D721Med (cell line): Measurements from ENCODE around the gene KNDC1.
"Not testable (repeated sequence)": the region's sequence is repeated elsewhere in the genome, so short reads cannot be mapped to it uniquely, and the experiment has no call there.

ENCODE experiments used
- DNase-seq: peaks from one replicate; pipeline ENCODE4 v3.0.0; 2011; ENCODE audit warnings: low spot score; ENCODE audit not compliant: insufficient read length
- FAIRE-seq: peaks from 2 replicates; lab custom pipeline; 2011; peaks lifted over from hg19 to GRCh38; lab: Jason Lieb, UNC
- TF ChIP-seq, protein P1 (sequence below): IDR thresholded peaks from 2 replicates; pipeline ENCODE4 v1.5.1; 2012; ENCODE audit warnings: mild to moderate bottlenecking, control low read depth; ENCODE audit not compliant: insufficient read depth; ENCODE audit errors: missing control alignments

KNDC1 gene

DNA sequence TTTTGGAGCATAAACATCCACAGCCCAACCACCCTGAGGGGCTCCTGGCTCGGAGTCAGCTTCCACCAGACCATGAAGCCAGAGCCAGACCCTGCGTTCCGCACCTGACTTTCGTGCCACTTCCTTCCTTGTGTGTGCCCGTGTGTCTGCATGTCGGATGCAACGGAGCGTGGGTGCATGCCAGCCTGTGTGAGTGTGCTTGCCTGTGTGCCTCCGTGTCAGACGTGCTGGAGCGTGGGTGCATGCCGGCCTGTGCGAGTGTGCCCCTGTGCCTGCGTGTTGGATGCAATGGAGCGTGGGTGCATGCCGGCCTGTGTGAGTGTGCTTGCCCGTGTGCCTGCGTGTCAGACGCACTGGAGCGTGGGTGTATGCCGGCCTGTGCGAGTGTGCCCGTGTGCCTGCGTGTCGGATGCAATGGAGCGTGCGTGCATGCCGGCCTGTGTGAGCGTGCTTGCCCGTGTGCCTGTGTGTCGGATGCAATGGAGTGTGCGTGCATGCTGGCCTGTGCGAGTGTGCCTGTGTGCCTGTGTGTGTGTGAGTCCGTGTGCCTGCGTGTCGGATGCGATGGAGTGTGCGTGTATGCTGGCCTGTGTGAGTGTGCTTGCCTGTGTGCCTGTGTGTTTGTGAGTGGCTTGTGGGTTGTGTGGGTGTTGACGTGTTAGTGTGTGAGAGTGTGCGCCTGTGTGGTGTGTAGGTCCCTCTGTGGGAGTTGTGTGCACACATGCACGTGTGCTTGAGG is 28.1 kb upstream of the KNDC1 start:
- TF ChIP-seq, protein P1, sequence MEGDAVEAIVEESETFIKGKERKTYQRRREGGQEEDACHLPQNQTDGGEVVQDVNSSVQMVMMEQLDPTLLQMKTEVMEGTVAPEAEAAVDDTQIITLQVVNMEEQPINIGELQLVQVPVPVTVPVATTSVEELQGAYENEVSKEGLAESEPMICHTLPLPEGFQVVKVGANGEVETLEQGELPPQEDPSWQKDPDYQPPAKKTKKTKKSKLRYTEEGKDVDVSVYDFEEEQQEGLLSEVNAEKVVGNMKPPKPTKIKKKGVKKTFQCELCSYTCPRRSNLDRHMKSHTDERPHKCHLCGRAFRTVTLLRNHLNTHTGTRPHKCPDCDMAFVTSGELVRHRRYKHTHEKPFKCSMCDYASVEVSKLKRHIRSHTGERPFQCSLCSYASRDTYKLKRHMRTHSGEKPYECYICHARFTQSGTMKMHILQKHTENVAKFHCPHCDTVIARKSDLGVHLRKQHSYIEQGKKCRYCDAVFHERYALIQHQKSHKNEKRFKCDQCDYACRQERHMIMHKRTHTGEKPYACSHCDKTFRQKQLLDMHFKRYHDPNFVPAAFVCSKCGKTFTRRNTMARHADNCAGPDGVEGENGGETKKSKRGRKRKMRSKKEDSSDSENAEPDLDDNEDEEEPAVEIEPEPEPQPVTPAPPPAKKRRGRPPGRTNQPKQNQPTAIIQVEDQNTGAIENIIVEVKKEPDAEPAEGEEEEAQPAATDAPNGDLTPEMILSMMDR = no peak
- no peak for FAIRE-seq

DNA sequence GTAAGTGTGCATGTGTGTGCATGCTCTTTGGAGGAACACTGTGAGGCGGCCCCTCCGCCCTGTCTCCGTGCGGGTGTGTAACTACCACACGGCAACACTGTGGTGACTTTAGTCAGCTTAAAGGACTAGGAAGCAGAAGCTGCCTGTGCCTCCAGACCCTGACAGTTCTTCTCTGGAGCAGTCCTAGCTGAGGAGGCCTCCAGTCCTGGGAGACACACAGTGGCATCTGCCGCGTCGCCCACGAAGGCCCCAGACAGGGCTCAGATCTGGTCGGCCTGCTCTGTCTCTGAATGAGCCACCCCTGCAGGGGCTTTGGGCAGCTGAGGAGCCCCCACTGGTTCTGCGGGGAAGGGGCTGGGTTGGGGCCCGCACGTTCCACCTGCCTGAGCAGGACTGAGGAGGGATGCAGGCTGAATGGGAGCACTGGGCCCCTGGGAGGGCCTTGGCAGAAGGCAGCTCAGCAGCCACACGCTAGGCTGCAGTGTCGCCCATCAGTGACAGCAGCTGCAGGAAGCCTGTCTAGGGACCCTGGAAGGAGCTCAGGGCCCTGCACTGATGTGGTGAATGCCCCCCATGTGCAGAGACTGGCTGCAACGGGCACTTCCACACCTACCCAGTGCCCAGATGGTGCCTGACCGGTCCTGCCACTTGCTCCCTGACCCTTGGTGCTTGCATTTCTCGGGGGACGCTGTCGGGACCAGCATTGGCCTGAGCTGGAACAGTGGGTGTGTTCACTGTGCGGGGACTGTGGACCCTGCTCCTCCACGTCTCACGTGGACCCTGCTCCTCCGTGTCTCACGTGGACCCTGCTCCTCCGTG is 27.3 kb upstream of the KNDC1 start:
- TF ChIP-seq, protein P1 = no peak
- no peak for FAIRE-seq
- DNase-seq = no peak

More for the DNA sequence above, 28.1 kb upstream of the KNDC1 start:
- DNase-seq = no peak

DNA sequence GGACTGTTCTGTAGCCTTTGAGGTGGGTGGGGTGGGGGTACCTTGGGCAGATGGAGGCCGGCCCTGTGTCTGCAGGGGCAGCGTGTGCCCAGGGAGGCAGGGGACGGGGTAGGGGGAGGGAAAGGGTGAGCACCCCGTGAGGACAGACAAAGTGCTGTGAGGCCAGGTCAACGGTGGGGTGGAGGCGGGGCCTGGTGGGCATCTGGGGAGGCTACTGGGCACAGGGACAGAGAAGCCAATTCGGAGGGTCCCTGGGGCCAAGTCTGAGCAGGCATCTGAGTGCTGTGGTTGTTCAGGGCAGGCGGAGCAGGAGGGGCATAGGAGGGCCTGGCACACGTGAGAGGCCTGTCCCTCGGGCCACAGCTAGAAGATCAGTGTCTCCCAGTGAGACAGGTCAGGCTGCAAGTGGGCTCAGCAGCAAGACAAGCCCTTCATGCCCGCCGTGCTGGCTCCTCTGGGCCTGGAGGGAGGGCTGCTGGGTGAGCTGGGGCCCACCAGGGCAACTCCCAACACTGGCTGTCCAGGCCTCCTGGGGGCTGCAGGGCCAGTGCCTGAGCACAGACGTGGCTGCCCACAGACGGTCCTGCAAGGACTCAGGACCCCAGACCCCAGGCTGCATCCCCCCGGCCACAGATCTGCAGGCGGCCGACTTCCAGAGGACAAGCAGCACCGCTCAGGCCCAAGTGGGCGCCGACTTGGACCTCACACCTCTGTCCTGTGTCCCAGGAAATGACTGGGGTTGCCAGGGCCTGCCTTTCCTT is 26.4 kb upstream of the KNDC1 start:
- TF ChIP-seq, protein P1 = no peak
- FAIRE-seq (no peak), DNase-seq (no peak)

- DNase-seq (no peak), FAIRE-seq (no peak)
- TF ChIP-seq, protein P1 = no peak
These were observed 25.5 kb upstream of the KNDC1 start for GRCh38 chr10:133134411-133135115.

DNA sequence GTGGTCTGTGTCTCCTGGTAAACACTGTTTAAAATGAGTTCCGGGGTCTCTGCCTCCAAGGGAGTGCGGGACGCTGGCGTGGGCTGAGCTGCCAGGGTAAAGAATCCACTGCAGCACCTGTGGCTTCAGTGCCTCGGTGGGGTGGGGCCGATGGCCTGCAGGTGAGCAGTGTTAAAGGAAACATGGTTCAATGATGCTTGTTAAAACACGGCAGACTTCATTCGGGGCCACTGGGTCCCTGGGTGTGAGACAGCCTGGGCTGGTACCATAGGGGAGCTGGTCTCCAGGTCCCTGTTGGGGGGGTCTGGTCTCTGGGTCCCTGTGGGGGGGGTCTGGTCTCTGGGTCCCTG is 24.9 kb upstream of the KNDC1 start:
- TF ChIP-seq, protein P1 = no peak
- DNase-seq = no peak
- FAIRE-seq = no peak

- not testable (repeated sequence) for DNase-seq, FAIRE-seq
These were observed 22.4 kb upstream of the KNDC1 start for GRCh38 chr10:133137486-133138145.
